Muscle of leg (tissue), 16 donors: ENCODE measurements around the gene HLTF. TPM values are rescaled to one million over a fixed set of nuclear protein-coding genes. Genes with fewer than 3 reads are reported as not detected.

Experiments used
- DNase-seq: peaks from one replicate; pipeline ENCODE4 v3.0.0; 2013
- H3K27ac ChIP-seq: one replicate; pipeline ENCODE4 v1.5.1; 2013; ENCODE audit warnings: mild to moderate bottlenecking, low read length, control low read depth
- H3K27me3 ChIP-seq: one replicate; pipeline ENCODE4 v1.6.1; 2013; ENCODE audit warnings: low read length; ENCODE audit not compliant: control insufficient read depth, insufficient read depth
- H3K36me3 ChIP-seq: one replicate; pipeline ENCODE4 v1.6.1; 2013; ENCODE audit warnings: low read length; ENCODE audit not compliant: control insufficient read depth, insufficient read depth
- H3K4me1 ChIP-seq: one replicate; pipeline ENCODE4 v1.6.1; 2013; ENCODE audit warnings: low read length; ENCODE audit not compliant: control insufficient read depth, insufficient read depth
- H3K4me3 ChIP-seq: one replicate; pipeline ENCODE4 v1.5.1; 2013; ENCODE audit warnings: low read length, control low read depth
- H3K9me3 ChIP-seq: replicated peaks from 2 replicates; pipeline ENCODE4 v1.6.1; 2013; ENCODE audit warnings: low read depth, low read length; ENCODE audit not compliant: control insufficient read depth
- WGBS: methylation state at CpG from one replicate; pipeline ENCODE4 v1.1.5; 2013; ENCODE audit warnings: missing lambda C conversion rate; ENCODE audit not compliant: insufficient coverage; 5-methylcytosine and 5-hydroxymethylcytosine counted together
- long read RNA-seq, 11 donors: transcript quantifications; one replicate each; lab custom pipeline, GENCODE V29; 2026
- polyA plus RNA-seq, 8 donors: library from polyadenylated mRNA; unstranded; fragments of 120-200 nt; gene quantifications; one replicate each; pipeline versions ENCODE4 v1.2.1 to v1.2.3, GENCODE V29; 2013; ENCODE audit warnings: inconsistent platforms in 1 of 8, low replicate concordance in 1 of 8; ENCODE audit not compliant: insufficient read length in 8 of 8, insufficient read depth in 1 of 8
- total RNA-seq: library from RNA; stranded (reverse); fragments of 120-200 nt; gene quantifications from one replicate; pipeline ENCODE4 v1.2.4, GENCODE V29; 2013

The HLTF gene, protein sequence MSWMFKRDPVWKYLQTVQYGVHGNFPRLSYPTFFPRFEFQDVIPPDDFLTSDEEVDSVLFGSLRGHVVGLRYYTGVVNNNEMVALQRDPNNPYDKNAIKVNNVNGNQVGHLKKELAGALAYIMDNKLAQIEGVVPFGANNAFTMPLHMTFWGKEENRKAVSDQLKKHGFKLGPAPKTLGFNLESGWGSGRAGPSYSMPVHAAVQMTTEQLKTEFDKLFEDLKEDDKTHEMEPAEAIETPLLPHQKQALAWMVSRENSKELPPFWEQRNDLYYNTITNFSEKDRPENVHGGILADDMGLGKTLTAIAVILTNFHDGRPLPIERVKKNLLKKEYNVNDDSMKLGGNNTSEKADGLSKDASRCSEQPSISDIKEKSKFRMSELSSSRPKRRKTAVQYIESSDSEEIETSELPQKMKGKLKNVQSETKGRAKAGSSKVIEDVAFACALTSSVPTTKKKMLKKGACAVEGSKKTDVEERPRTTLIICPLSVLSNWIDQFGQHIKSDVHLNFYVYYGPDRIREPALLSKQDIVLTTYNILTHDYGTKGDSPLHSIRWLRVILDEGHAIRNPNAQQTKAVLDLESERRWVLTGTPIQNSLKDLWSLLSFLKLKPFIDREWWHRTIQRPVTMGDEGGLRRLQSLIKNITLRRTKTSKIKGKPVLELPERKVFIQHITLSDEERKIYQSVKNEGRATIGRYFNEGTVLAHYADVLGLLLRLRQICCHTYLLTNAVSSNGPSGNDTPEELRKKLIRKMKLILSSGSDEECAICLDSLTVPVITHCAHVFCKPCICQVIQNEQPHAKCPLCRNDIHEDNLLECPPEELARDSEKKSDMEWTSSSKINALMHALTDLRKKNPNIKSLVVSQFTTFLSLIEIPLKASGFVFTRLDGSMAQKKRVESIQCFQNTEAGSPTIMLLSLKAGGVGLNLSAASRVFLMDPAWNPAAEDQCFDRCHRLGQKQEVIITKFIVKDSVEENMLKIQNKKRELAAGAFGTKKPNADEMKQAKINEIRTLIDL
- 24.6 TPM for total RNA-seq
- polyA plus RNA-seq: 10 to 100 TPM; 14.7 to 20.7 (median 18.3) TPM
- long read RNA-seq, donor 1: 0 reads
- long read RNA-seq, donor 2: 0 reads
- long read RNA-seq, donor 3, partial matches to known transcripts: 0 of 1 reads
- long read RNA-seq, donor 3, other reads (novel, unspliced or antisense): 0 of 1 reads
- long read RNA-seq, donor 4: 0 reads
- long read RNA-seq, donor 5, partial matches to known transcripts: 5 of 5 reads
- long read RNA-seq, donor 5, other reads (novel, unspliced or antisense): 0 of 5 reads
- long read RNA-seq, donor 6, full-length matches to known transcripts: 2 of 2 reads
- long read RNA-seq, donor 6, partial matches to known transcripts: 0 of 2 reads
- long read RNA-seq, donor 6, other reads (novel, unspliced or antisense): 0 of 2 reads
- long read RNA-seq, donor 7, partial matches to known transcripts: 0 of 1 reads
- long read RNA-seq, donor 7, other reads (novel, unspliced or antisense): 0 of 1 reads
- long read RNA-seq, donor 8, partial matches to known transcripts: 0 of 2 reads
- long read RNA-seq, donor 8, other reads (novel, unspliced or antisense): 0 of 2 reads
- long read RNA-seq, donor 9: 0 reads
- long read RNA-seq, donor 10, full-length matches to known transcripts: 1 of 45 reads
- long read RNA-seq, donor 10, partial matches to known transcripts: 44 of 45 reads
- long read RNA-seq, donor 10, other reads (novel, unspliced or antisense): 0 of 45 reads
- long read RNA-seq, donor 11, full-length matches to known transcripts: 1 of 1 reads
- long read RNA-seq, donor 11, partial matches to known transcripts: 0 of 1 reads
- long read RNA-seq, donor 11, other reads (novel, unspliced or antisense): 0 of 1 reads

- Histone ChIP-seq H3K4me1 (peaks cover 12% of the 10 kb centered on the region), H3K9me3 (peaks cover 3% of the 10 kb centered on the region), H3K27ac (peak within 1 kb of the TSS; percentile 74), H3K4me3 (peak within 1 kb of the TSS; percentile 84), H3K27me3 (no peaks in the 10 kb centered on the region), H3K36me3 (peaks cover 2% of the 10 kb centered on the region)
- peak; percentile 99 for DNase-seq
- 9% methylated on average over 57 of the region's 57 CpGs for WGBS
Measured at GRCh38 chr3:149086232-149086988, at the start of gene HLTF. TSS of gene HLTF (minus strand) at chr3:149086533. CDS start at chr3:149086336, 197 bp downstream.

GRCh38 chr3:149134575-149134974 lies 48.2 kb upstream of the HLTF start:
- DNase-seq: no peak
- Histone ChIP-seq H3K4me3 (no peak overlapping the region), H3K27ac (no peak overlapping the region), H3K27me3 (no peaks in the 10 kb centered on the region), H3K4me1 (peaks cover 5% of the 10 kb centered on the region), H3K36me3 (no peaks in the 10 kb centered on the region), H3K9me3 (no peaks in the 10 kb centered on the region)
- WGBS: 72% methylated on average over 2 of the region's 3 CpGs

- no peak for DNase-seq
- WGBS: 52% methylated on average over 2 of the region's 4 CpGs
- Histone ChIP-seq H3K9me3 (no peaks in the 10 kb centered on the region), H3K27ac (no peak overlapping the region), H3K27me3 (no peaks in the 10 kb centered on the region), H3K36me3 (no peaks in the 10 kb centered on the region), H3K4me1 (peaks cover 5% of the 10 kb centered on the region), H3K4me3 (no peak overlapping the region)
Measured at GRCh38 chr3:149131589-149131988, 45.3 kb upstream of the HLTF start.

DNA sequence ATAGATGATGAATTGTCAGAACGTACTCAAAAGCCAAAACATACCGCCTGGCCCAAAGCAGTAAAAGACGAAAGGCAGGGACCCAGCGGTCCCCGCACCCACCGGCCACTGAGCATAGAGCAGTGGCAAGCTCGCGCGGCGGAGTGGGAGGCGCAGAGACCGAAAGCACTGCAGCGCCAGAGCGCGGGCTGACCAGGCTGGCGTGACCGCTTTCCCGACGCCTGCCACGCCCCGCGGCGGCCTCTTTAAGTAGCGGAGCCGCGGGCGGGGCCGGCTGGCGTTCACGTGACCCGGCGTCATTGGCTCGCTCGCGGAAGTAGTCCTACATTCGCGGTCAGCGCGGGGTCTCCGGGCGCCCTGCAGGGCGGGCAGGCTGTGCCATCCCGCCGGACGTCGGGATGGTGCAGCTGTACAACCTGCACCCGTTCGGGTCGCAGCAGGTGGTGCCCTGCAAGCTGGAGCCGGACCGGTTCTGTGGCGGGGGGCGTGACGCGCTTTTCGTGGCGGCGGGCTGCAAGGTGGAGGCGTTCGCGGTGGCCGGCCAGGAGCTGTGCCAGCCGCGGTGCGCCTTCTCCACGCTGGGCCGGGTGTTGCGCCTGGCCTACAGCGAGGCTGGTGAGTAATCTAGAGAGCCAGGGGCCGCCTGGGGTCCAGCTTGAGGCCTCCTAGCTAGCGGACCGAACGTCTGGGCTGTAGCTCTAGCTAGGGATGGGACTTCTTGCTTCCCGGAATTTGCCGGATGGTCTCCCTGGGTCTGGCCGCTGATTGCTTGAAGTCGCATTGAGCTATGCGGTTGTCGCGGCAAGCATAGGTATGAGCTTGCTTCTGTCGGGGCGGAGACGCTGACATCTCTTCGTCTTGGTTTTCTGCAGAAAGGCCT lies 43.2 kb upstream of the HLTF start, which contains the start of gene HPS3:
Gene HPS3, plus strand, starts transcription at position 313 of the 880 bp plus-strand sequence. Its CDS starts 86 bp downstream, at position 399.
- Histone ChIP-seq H3K36me3 (no peaks in the 10 kb centered on the region), H3K27me3 (peaks cover 2% of the 10 kb centered on the region), H3K4me3 (peak within 1 kb of the TSS; percentile 94), H3K4me1 (peaks cover 5% of the 10 kb centered on the region), H3K27ac (peak within 1 kb of the TSS; percentile 81), H3K9me3 (no peaks in the 10 kb centered on the region)
- WGBS: under 1% methylated on average over 83 of the region's 84 CpGs
- peak; percentile 96 for DNase-seq

DNA sequence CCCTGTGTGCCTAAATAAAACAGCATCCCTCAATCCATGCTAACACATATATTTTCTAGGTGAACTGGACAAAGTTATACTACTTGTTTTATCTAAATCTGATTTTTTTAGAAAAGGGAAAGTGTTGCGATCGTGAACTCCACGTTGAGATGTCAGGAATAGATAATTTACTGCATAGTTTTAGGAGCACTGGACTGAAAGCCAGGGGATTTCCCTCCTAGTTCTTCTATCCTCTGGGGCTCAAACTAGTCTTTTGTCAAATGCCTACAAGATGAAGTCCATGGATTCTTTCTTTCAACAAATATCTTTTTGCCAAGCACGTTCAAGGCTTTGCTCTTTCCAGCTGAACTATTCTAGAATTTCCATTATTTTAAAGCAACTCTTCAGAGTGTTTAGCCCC lies 42.5 kb upstream of the HLTF start:
- no peaks in the 10 kb centered on the region for H3K36me3 ChIP-seq
- 0% methylated on average over 1 of the region's 4 CpGs for WGBS
- peak overlapping the region; percentile 94 for H3K4me3 ChIP-seq
- no peaks in the 10 kb centered on the region for H3K9me3 ChIP-seq
- peak overlapping the region; percentile 70 for H3K27ac ChIP-seq
- peak; percentile 33 for DNase-seq
- peaks cover 2% of the 10 kb centered on the region for H3K27me3 ChIP-seq
- H3K4me1 ChIP-seq: peaks cover 5% of the 10 kb centered on the region

DNA sequence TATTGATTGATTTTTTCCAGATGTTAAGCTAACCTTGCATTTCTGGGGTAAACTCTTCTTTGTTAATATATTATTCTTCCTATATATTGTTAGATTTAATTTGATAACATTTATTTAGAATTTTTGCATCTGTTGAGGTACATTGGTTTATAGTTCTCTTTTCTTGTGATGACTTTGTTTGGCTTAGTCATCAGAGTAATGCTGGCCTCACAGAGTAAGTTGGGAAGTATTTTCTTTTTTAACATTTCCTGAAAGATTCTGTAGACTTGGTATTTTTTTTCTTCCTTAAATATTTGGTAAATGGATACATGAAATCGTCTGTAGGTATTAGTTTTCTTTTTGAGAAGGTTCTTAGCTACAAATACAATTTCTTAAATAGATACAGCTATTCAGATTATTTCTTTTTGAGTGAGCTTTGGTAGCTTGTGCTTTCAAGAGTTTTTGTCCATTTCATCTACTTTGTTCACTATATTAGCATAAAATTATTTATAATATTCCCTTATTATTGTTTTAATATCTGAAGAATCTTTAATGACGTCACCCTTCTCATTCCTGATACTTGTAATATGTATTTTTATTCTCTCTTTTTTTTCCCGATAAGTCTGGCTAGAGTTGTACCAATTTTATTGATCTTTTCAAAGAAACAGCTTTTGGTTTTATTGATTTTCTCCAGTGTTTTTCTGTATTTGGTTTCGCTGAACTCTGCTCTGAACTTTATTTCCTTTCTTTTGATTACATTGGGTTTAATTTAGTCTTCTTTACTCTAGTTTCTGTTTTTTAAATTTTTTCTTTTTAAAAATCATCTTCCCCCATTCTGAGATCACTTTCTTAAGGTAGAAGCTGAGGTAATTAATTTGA lies 36.6 kb upstream of the HLTF start:
- H3K27ac ChIP-seq: no peak overlapping the region
- no peaks in the 10 kb centered on the region for H3K4me1 ChIP-seq
- H3K36me3 ChIP-seq: no peaks in the 10 kb centered on the region
- no peak for DNase-seq
- no CpG with 5 or more reads among the region's 4 CpGs for WGBS
- H3K27me3 ChIP-seq: peaks cover 2% of the 10 kb centered on the region
- no peak overlapping the region for H3K4me3 ChIP-seq
- no peaks in the 10 kb centered on the region for H3K9me3 ChIP-seq

DNA sequence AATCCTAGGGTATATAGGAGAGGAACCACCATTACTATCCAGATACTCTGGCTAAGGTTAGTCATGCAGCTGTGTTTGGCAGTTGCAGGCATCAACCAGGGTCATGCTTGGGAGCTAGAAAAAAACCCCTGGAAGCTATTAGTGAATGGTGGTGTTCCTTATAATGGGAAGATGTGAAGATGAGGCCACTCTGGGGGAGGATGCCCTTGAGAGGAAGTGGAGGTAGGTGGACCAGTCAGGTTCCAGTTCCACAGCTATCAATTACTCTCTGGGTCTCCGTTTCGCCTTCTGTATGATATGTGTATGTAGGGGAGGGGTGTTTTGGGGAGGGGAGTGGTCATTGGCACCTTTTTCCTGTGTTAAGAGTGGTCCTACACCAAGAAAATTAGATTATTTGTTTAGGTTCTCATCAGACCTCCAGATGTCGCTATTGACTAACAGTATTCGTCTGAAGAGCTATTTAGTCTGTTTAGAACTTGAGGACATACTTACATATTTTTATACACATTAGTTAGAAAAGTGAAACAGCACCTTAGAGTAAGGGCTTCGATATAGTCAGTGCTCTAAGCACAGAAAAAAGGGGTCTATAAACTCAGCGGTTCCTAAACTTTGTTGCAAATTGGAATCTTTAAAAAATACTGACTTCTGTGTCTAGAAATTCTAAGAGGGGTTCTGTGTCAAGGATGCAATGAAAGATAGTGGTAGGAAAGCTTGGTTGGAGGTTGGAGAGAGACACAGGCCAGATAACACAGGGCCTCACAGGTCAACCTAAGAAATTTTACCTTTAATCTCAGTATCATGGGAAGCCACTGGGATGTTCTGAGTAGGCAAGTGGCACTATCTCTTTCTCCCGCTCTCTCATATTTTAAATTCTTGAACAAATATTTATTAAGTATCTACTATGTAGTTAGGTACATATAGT lies 34.0 kb upstream of the HLTF start:
- DNase-seq: peak; percentile 76
- WGBS: 13% methylated on average over 1 of the region's 7 CpGs
- Histone ChIP-seq H3K9me3 (no peaks in the 10 kb centered on the region), H3K36me3 (no peaks in the 10 kb centered on the region), H3K4me3 (no peak overlapping the region), H3K27ac (no peak overlapping the region), H3K4me1 (no peaks in the 10 kb centered on the region), H3K27me3 (no peaks in the 10 kb centered on the region)
